CD14-positive monocyte (primary cell): ENCODE measurements around the gene ME2. TPM values are rescaled to one million over a fixed set of nuclear protein-coding genes. Genes with fewer than 3 reads are reported as not detected.

Experiments used
- DNase-seq, 3 donors: peaks; one replicate each; pipeline ENCODE4 v3.0.0-alpha.2; 2011 to 2022
- H2AFZ ChIP-seq: 2 replicates; pipeline ENCODE4 v1.6.0; 2012; ENCODE audit warnings: mild to moderate bottlenecking, low read depth, low read length, inconsistent platforms; ENCODE audit not compliant: insufficient read depth, poor library complexity, severe bottlenecking
- H3K27ac ChIP-seq, 2 donors: 1 replicate in 1 of 2; 2 replicates in 1 of 2; pipeline ENCODE4 v1.5.1; 2012 to 2013; ENCODE audit warnings: low read length in 2 of 2, control low read depth in 1 of 2, inconsistent platforms in 1 of 2, low read depth in 1 of 2, mild to moderate bottlenecking in 1 of 2
- H3K27me3 ChIP-seq, 2 donors: one replicate each; pipeline versions ENCODE4 v1.6.0 to v1.6.1; 2011 to 2013; ENCODE audit warnings: low read length in 2 of 2; ENCODE audit not compliant: control insufficient read depth in 2 of 2, insufficient read depth in 2 of 2
- H3K36me3 ChIP-seq, 2 donors: replicated peaks in 1 of 2; 1 replicate in 1 of 2; 2 replicates in 1 of 2; pipeline versions ENCODE4 v1.5.1 to v1.6.1; 2012 to 2013; ENCODE audit warnings: low read length in 2 of 2, control low read depth in 1 of 2, inconsistent platforms in 1 of 2, mild to moderate bottlenecking in 1 of 2; ENCODE audit not compliant: insufficient read depth in 2 of 2, control insufficient read depth in 1 of 2
- H3K4me1 ChIP-seq, 2 donors: 1 replicate in 1 of 2; 2 replicates in 1 of 2; pipeline versions ENCODE4 v1.5.1 to v1.6.1; 2012 to 2013; ENCODE audit warnings: low read length in 2 of 2, control low read depth in 1 of 2, inconsistent platforms in 1 of 2, mild to moderate bottlenecking in 1 of 2, moderate library complexity in 1 of 2; ENCODE audit not compliant: insufficient read depth in 2 of 2, control insufficient read depth in 1 of 2
- H3K4me2 ChIP-seq: replicated peaks from 2 replicates; pipeline ENCODE3; 2012; ENCODE audit warnings: low read length, moderate library complexity, mild to moderate bottlenecking; ENCODE audit not compliant: poor library complexity, severe bottlenecking; ENCODE audit errors: extremely low read depth
- H3K4me3 ChIP-seq, 3 experiments: fragments of 200-600 bp in 1 of 3; sonication (generic) in 1 of 3; replicated peaks in 1 of 3; 1 replicate in 2 of 3; 2 replicates in 1 of 3; pipeline ENCODE4 v1.5.1; 2011 to 2013; ENCODE audit warnings: low read length in 3 of 3, mild to moderate bottlenecking in 3 of 3, control low read depth in 2 of 3, low read depth in 2 of 3, inconsistent platforms in 1 of 3, moderate library complexity in 1 of 3
- H3K79me2 ChIP-seq: 2 replicates; pipeline ENCODE4 v1.6.0; 2012; ENCODE audit warnings: mild to moderate bottlenecking, control low read depth, inconsistent platforms, low read length, moderate library complexity; ENCODE audit not compliant: insufficient read depth
- H3K9ac ChIP-seq: 2 replicates; pipeline ENCODE4 v1.6.0; 2017; ENCODE audit warnings: low read length, mild to moderate bottlenecking; ENCODE audit not compliant: insufficient read depth, poor library complexity, severe bottlenecking
- H3K9me3 ChIP-seq, 2 donors: replicated peaks in 1 of 2; 1 replicate in 1 of 2; 2 replicates in 1 of 2; pipeline versions ENCODE4 v1.5.1 to v1.6.1; 2012 to 2013; ENCODE audit warnings: low read length in 2 of 2, control low read depth in 1 of 2; ENCODE audit not compliant: control insufficient read depth in 1 of 2, insufficient read depth in 1 of 2
- H4K20me1 ChIP-seq: 2 replicates; pipeline ENCODE4 v1.6.0; 2012; ENCODE audit warnings: mild to moderate bottlenecking, low read length, control low read depth, moderate library complexity; ENCODE audit not compliant: insufficient read depth
- H3K27ac Mint-ChIP-seq, 7 donors: one replicate each; pipeline ENCODE4 v1.8.0; 2020; ENCODE audit warnings: mild to moderate bottlenecking in 7 of 7, mixed read lengths in 7 of 7, moderate library complexity in 6 of 7, inconsistent platforms in 2 of 7
- H3K27me3 Mint-ChIP-seq, 3 donors: one replicate each; pipeline ENCODE4 v1.8.0; 2021 to 2022; ENCODE audit warnings: low read depth in 3 of 3, mild to moderate bottlenecking in 3 of 3, mixed read lengths in 3 of 3, moderate library complexity in 3 of 3, inconsistent platforms in 1 of 3
- H3K36me3 Mint-ChIP-seq, 2 donors: one replicate each; pipeline ENCODE4 v1.8.0; 2020; ENCODE audit warnings: mixed read lengths in 2 of 2, inconsistent platforms in 1 of 2, mild to moderate bottlenecking in 1 of 2
- H3K4me1 Mint-ChIP-seq: one replicate; pipeline ENCODE4 v1.8.0; 2020; ENCODE audit warnings: mild to moderate bottlenecking, mixed read lengths
- H3K4me3 Mint-ChIP-seq, 2 donors: one replicate each; pipeline ENCODE4 v1.8.0; 2020; ENCODE audit warnings: mild to moderate bottlenecking in 2 of 2, mixed read lengths in 2 of 2, moderate library complexity in 1 of 2
- H3K9me3 Mint-ChIP-seq, 7 donors: one replicate each; pipeline ENCODE4 v1.8.0; 2020 to 2022; ENCODE audit warnings: mixed read lengths in 7 of 7, mild to moderate bottlenecking in 6 of 7, moderate library complexity in 6 of 7, inconsistent platforms in 2 of 7
- CTCF ChIP-seq: fragments of 200-600 bp; IDR thresholded peaks from one replicate; pipeline ENCODE4 v1.8.0; 2022; ENCODE audit warnings: antibody characterized with exemption, mild to moderate bottlenecking
- WGBS: methylation state at CpG from one replicate; pipeline ENCODE4 v1.1.5; 2013; ENCODE audit warnings: missing lambda C conversion rate; ENCODE audit not compliant: insufficient coverage; 5-methylcytosine and 5-hydroxymethylcytosine counted together
- intact Hi-C, 2 donors: fragments of 100-400 bp; cut with micrococcal nuclease; formaldehyde crosslinking; loops; one replicate each; pipeline versions ENCODE4 v1.15.0 to v1.15.1; 2023
- polyA plus RNA-seq, 3 donors: library from polyadenylated mRNA; depleted of rRNA in 1 of 3; unstranded in 2 of 3; stranded (reverse) in 1 of 3; fragments of 300-500 nt in 2 of 3; fragments of >200 nt in 1 of 3; fragmentation: Illumina TruSeq in 2 of 3; gene quantifications; 1 replicate in 2 of 3; 2 replicates in 1 of 3; pipeline ENCODE4 v1.2.3, GENCODE V29; 2012 to 2021

Gene ME2
- polyA plus RNA-seq, 3 donors: 48.7 to 93.8 (median 71.7) TPM

- Histone ChIP-seq H3K4me1 (no peaks in the 10 kb centered on the region), H3K4me3 (no peak overlapping the region), H3K27me3 (no peaks in the 10 kb centered on the region), H3K9ac (no peak overlapping the region), H3K27ac (no peak overlapping the region), H3K36me3 (peaks cover 88 to 98% of the 10 kb centered on the region in 2 donors), H2AFZ (no peak overlapping the region), H4K20me1 (no peaks in the 10 kb centered on the region), H3K9me3 (no peaks in the 10 kb centered on the region), H3K4me2 (no peak overlapping the region), H3K79me2 (no peaks in the 10 kb centered on the region)
- no peak overlapping the region for H3K4me3 Mint-ChIP-seq
- H3K36me3 Mint-ChIP-seq: peaks cover 83 to 92% of the 10 kb centered on the region in 2 donors
- peaks cover 0 to 4% (median 1%) of the 10 kb centered on the region in 7 donors for H3K9me3 Mint-ChIP-seq
- no peaks in the 10 kb centered on the region for H3K27me3 Mint-ChIP-seq
- intact Hi-C loops: no loop called here
- no peak for TF ChIP-seq CTCF
- no peak for DNase-seq
- no peaks in the 10 kb centered on the region for H3K4me1 Mint-ChIP-seq
- WGBS: 100% methylated on average over 1 of the region's 2 CpGs
- H3K27ac Mint-ChIP-seq: no peak overlapping the region
Measured at GRCh38 chr18:50924372-50924771, 45.5 kb downstream of the ME2 start.

GRCh38 chr18:50926521-50926920 lies 47.6 kb downstream of the ME2 start:
- Mint-ChIP-seq H3K4me1 (no peaks in the 10 kb centered on the region), H3K4me3 (no peak overlapping the region)
- intact Hi-C loops: no loop called here

More at GRCh38 chr18:50926521-50926920, 47.6 kb downstream of the ME2 start:
- DNase-seq: no peak
- Histone ChIP-seq H3K9me3 (no peaks in the 10 kb centered on the region), H3K27ac (no peak overlapping the region), H2AFZ (no peak overlapping the region), H3K9ac (no peak overlapping the region), H3K4me2 (no peak overlapping the region), H3K4me1 (no peaks in the 10 kb centered on the region), H3K27me3 (no peaks in the 10 kb centered on the region), H3K79me2 (no peaks in the 10 kb centered on the region), H4K20me1 (peaks cover 4% of the 10 kb centered on the region), H3K36me3 (peaks cover 68 to 95% of the 10 kb centered on the region in 2 donors), H3K4me3 (no peak overlapping the region)
- H3K36me3 Mint-ChIP-seq: peaks cover 75 to 86% of the 10 kb centered on the region in 2 donors
- TF ChIP-seq CTCF: no peak
- H3K9me3 Mint-ChIP-seq: peaks cover 0 to 4% (median 1%) of the 10 kb centered on the region in 7 donors
- no peak overlapping the region for H3K27ac Mint-ChIP-seq
- no peaks in the 10 kb centered on the region for H3K27me3 Mint-ChIP-seq
